SH-SY5Y (cell line): ENCODE results near the gene EEPD1.

Experiments used
- GATA2 ChIP-seq: IDR thresholded peaks from 2 replicates; pipeline ENCODE4 v1.6.1; 2011; ENCODE audit warnings: mild to moderate bottlenecking, low read depth, low read length
- GATA3 ChIP-seq: IDR thresholded peaks from 2 replicates; pipeline ENCODE4 v1.6.1; 2011; ENCODE audit warnings: low read depth, mild to moderate bottlenecking, low read length, moderate library complexity

EEPD1 gene

GRCh38 chr7:36288501-36288900, 135.4 kb downstream of the EEPD1 start:
- TF ChIP-seq GATA2: no peak
- no peak for TF ChIP-seq GATA3

- TF ChIP-seq GATA3 (no peak), GATA2 (no peak)
Observed at GRCh38 chr7:36289833-36290661, 137.0 kb downstream of the EEPD1 start.

GRCh38 chr7:36291387-36292316, 138.6 kb downstream of the EEPD1 start:
- TF ChIP-seq GATA2 (peak; percentile 34; the same call in 1 of the 2 replicates), GATA3 (no peak)

- TF ChIP-seq GATA2: no peak
- no peak for TF ChIP-seq GATA3
Observed at GRCh38 chr7:36295090-36295489, 142.0 kb downstream of the EEPD1 start.

- TF ChIP-seq GATA3 (no peak), GATA2 (no peak)
Observed at GRCh38 chr7:36296284-36296683, 143.2 kb downstream of the EEPD1 start.

- no peak; the same call in 1 of the 2 replicates for TF ChIP-seq GATA3
- TF ChIP-seq GATA2: peak; percentile 76
Observed at GRCh38 chr7:36297364-36298009, 144.4 kb downstream of the EEPD1 start.

- no peak for TF ChIP-seq GATA2
- TF ChIP-seq GATA3: no peak
Observed at GRCh38 chr7:36298106-36298505, 145.1 kb downstream of the EEPD1 start.

GRCh38 chr7:36299223-36299774, 146.2 kb downstream of the EEPD1 start:
- no peak for TF ChIP-seq GATA3
- TF ChIP-seq GATA2: no peak

GRCh38 chr7:36299823-36300341, 146.8 kb downstream of the EEPD1 start:
- TF ChIP-seq GATA2 (no peak), GATA3 (no peak)

- TF ChIP-seq GATA2 (no peak), GATA3 (no peak)
Observed at GRCh38 chr7:36300696-36301350, 147.8 kb downstream of the EEPD1 start.

- TF ChIP-seq GATA3: no peak
- no peak for TF ChIP-seq GATA2
Observed at GRCh38 chr7:36301914-36302771, 149.1 kb downstream of the EEPD1 start.

- TF ChIP-seq GATA2: no peak
- TF ChIP-seq GATA3: no peak
Observed at GRCh38 chr7:36303202-36304098, 150.4 kb downstream of the EEPD1 start.
